ENCODE data around the gene PDE6H. TPM values are rescaled to one million over a fixed set of nuclear protein-coding genes. Genes with fewer than 3 reads are reported as not detected.

Gene PDE6H
- total RNA-seq, 1 donor from 2014 or later, result not detected

GRCh38 chr12:14992673-14993072 is 19.8 kb downstream of the PDE6H start:
- DNase-seq (ENCODE audit: low spot score), result no peak
- no peak overlapping the region for H3K9ac ChIP-seq
- TF ChIP-seq EZH2 (IDR thresholded peaks at IDR 0.05), result no peak
- no peak for TF ChIP-seq CTCF (IDR thresholded peaks at IDR 0.05)
- no peak for TF ChIP-seq EZH2phosphoT487 (IDR thresholded peaks at IDR 0.05)

DNA sequence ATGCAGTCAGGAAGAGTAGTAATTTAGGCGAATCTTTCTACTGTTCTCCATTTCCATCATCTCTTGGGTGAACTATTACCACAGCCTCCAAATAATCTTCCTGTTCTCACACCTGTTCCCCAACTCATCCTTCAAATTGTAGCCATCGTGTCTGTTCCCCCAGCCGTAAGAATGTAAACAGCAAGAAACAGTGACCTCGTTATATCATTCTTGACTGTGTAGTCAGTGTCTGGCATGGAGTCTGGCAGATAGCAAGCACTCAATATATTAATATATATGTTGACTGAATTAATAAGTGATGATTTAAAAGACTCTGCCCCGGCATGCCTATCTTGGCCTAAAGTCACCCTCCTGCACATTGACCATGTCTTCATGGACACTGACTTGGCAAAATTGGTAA is 20.3 kb downstream of the PDE6H start:
- no peaks in the 10 kb centered on the region for H3K36me3 ChIP-seq
- no peaks in the 10 kb centered on the region for H3K9me3 ChIP-seq (ENCODE audit: low read depth)
- H3K79me2 ChIP-seq (ENCODE audit: low read depth), result no peaks in the 10 kb centered on the region
- DNase-seq (ENCODE audit: low spot score), result no peak
- H3K4me1 ChIP-seq, result no peaks in the 10 kb centered on the region
- Mint-ChIP-seq H3K4me3 (no peak overlapping the region), H3K27me3 (ENCODE audit: insufficient read depth, low read depth) (no peaks in the 10 kb centered on the region), H3K27ac (no peak overlapping the region), H3K9me3 (peaks cover 6% of the 10 kb centered on the region), H3K36me3 (no peaks in the 10 kb centered on the region), H3K4me1 (no peaks in the 10 kb centered on the region)
- no peaks in the 10 kb centered on the region for H3F3A ChIP-seq (ENCODE audit: low read depth)
- no peak overlapping the region for H3K9ac ChIP-seq
- no peaks in the 10 kb centered on the region for H4K20me1 ChIP-seq (ENCODE audit: low read depth)
- H2AFZ ChIP-seq (replicated peaks), result no peak overlapping the region
- no peak overlapping the region for H3K4me2 ChIP-seq
- no peaks in the 10 kb centered on the region for H3K27me3 ChIP-seq
- H3K4me3 ChIP-seq, result no peak overlapping the region
- no peak overlapping the region for H3K27ac ChIP-seq
- TF ChIP-seq EZH2phosphoT487 (IDR thresholded peaks at IDR 0.05) (no peak), EZH2 (IDR thresholded peaks at IDR 0.05) (no peak), CTCF (IDR thresholded peaks at IDR 0.05) (no peak)

More at GRCh38 chr12:14992673-14993072, 19.8 kb downstream of the PDE6H start:
- H4K20me1 ChIP-seq (ENCODE audit: low read depth), result no peaks in the 10 kb centered on the region
- no peaks in the 10 kb centered on the region for H3K36me3 ChIP-seq
- H3K4me1 Mint-ChIP-seq, result no peaks in the 10 kb centered on the region
- no peak overlapping the region for H2AFZ ChIP-seq (replicated peaks)
- no peaks in the 10 kb centered on the region for H3F3A ChIP-seq (ENCODE audit: low read depth)
- H3K4me3 Mint-ChIP-seq, result no peak overlapping the region
- H3K27ac Mint-ChIP-seq, result no peak overlapping the region
- H3K9me3 Mint-ChIP-seq, result peaks cover 6% of the 10 kb centered on the region
- no peaks in the 10 kb centered on the region for H3K27me3 ChIP-seq
- H3K4me3 ChIP-seq, result no peak overlapping the region
- no peak overlapping the region for H3K4me2 ChIP-seq
- H3K27me3 Mint-ChIP-seq (ENCODE audit: insufficient read depth, low read depth), result no peaks in the 10 kb centered on the region
- no peaks in the 10 kb centered on the region for H3K4me1 ChIP-seq
- H3K79me2 ChIP-seq (ENCODE audit: low read depth), result no peaks in the 10 kb centered on the region
- H3K9me3 ChIP-seq (ENCODE audit: low read depth), result no peaks in the 10 kb centered on the region
- no peaks in the 10 kb centered on the region for H3K36me3 Mint-ChIP-seq
- no peak overlapping the region for H3K27ac ChIP-seq

- no peaks in the 10 kb centered on the region for H3K9me3 ChIP-seq (ENCODE audit: low read depth)
- H3K36me3 ChIP-seq, result no peaks in the 10 kb centered on the region
- H3K4me2 ChIP-seq, result no peak overlapping the region
- no peak overlapping the region for H3K4me3 ChIP-seq
- no peak overlapping the region for H3K9ac ChIP-seq
- Mint-ChIP-seq H3K9me3 (peaks cover 6% of the 10 kb centered on the region), H3K27me3 (ENCODE audit: insufficient read depth, low read depth) (no peaks in the 10 kb centered on the region), H3K27ac (no peak overlapping the region), H3K4me1 (no peaks in the 10 kb centered on the region), H3K4me3 (no peak overlapping the region), H3K36me3 (no peaks in the 10 kb centered on the region)
- H3K4me1 ChIP-seq, result no peaks in the 10 kb centered on the region
- H3K27me3 ChIP-seq, result no peaks in the 10 kb centered on the region
- H2AFZ ChIP-seq (replicated peaks), result no peak overlapping the region
- no peaks in the 10 kb centered on the region for H4K20me1 ChIP-seq (ENCODE audit: low read depth)
- H3F3A ChIP-seq (ENCODE audit: low read depth), result no peaks in the 10 kb centered on the region
- H3K79me2 ChIP-seq (ENCODE audit: low read depth), result no peaks in the 10 kb centered on the region
- H3K27ac ChIP-seq, result no peak overlapping the region
- no peak for TF ChIP-seq EZH2phosphoT487 (IDR thresholded peaks at IDR 0.05)
- no peak for TF ChIP-seq EZH2 (IDR thresholded peaks at IDR 0.05)
- no peak for TF ChIP-seq CTCF (IDR thresholded peaks at IDR 0.05)
- DNase-seq (ENCODE audit: low spot score), result no peak
Measured at GRCh38 chr12:14993537-14994266, 20.9 kb downstream of the PDE6H start.

Measured in neural progenitor cell (in vitro differentiated cells).